GM23248 (cell line): ENCODE data around the gene FBH1.

Experiments
- EZH2 ChIP-seq: fragments of 200-600 bp; sonication (generic); IDR thresholded peaks from 2 replicates; pipeline ENCODE4 v1.6.1; 2018; ENCODE audit warnings: antibody characterized with exemption, mild to moderate bottlenecking; ENCODE audit not compliant: insufficient read depth, poor library complexity, severe bottlenecking
- EZH2phosphoT487 ChIP-seq: fragments of 200-600 bp; sonication (generic); IDR thresholded peaks from 2 replicates; pipeline ENCODE4 v1.6.1; 2018; ENCODE audit warnings: antibody characterized with exemption, moderate library complexity, mild to moderate bottlenecking, low read depth; ENCODE audit not compliant: insufficient read depth

DNA sequence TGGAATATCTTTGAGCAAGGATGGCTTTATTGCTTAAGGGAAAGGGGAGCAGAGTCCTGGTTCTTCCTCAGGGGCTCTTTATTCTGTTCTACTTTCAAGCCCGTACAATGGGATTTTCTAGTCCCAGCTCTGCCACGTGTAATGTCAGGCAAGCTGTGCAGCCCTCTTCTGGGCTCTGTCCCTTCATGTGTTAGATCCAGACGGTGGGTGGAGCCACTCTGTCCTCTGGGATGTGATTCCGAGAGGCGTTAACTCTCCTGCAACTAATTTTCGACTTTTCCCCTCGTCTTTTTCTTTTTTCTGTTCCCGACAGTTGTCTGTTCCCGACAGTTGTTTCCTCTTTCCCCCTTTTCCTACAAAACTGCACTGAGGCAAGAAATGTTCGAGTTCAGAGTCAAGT lies 34.8 kb downstream of the FBH1 start:
- TF ChIP-seq EZH2 (no peak), EZH2phosphoT487 (no peak)
